Measurements from ENCODE around the gene SLC39A6.
"Not testable (repeated sequence)": the region's sequence is repeated elsewhere in the genome, so short reads cannot be mapped to it uniquely, and the experiment has no call there.

SLC39A6 gene

DNA sequence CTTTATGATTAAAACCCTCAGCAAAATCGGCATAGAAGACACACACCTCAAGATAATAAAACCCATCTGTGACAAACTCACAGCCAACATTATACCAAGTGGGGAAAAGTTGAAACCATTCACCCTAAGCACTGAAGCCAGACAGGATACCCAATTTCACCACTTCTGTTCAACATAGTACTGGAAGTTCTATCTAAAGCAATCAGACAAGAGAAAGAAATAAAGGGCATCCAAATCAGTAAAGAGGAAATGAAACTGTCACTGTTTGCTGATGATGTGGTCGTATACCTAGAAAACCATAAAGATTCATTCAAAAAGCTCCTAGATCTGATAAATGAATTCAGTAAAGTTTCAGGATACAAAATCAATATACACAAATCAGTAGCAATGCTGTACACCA lies 45.4 kb downstream of the SLC39A6 start:
- H3K4me3 ChIP-seq (ENCODE audit: insufficient read depth, low read depth, low read length), result no peak overlapping the region
- no peaks in the 10 kb centered on the region for H3K27me3 ChIP-seq (ENCODE audit: control insufficient read depth, insufficient read depth, low read length, poor library complexity, severe bottlenecking)
- H3K27ac ChIP-seq (ENCODE audit: insufficient read depth, low read depth, low read length, poor library complexity, severe bottlenecking), result no peak overlapping the region
- no peaks in the 10 kb centered on the region for H3K36me3 ChIP-seq (ENCODE audit: control insufficient read depth, insufficient read depth, low read length)
- H3K9me3 ChIP-seq (ENCODE audit: control insufficient read depth, low read length), result no peaks in the 10 kb centered on the region
- no peaks in the 10 kb centered on the region for H3K4me1 ChIP-seq (ENCODE audit: control insufficient read depth, insufficient read depth, low read length)
- WGBS, 2 experiments, result 97 to 100% methylated on average over 2 of the region's 2 CpGs

DNA sequence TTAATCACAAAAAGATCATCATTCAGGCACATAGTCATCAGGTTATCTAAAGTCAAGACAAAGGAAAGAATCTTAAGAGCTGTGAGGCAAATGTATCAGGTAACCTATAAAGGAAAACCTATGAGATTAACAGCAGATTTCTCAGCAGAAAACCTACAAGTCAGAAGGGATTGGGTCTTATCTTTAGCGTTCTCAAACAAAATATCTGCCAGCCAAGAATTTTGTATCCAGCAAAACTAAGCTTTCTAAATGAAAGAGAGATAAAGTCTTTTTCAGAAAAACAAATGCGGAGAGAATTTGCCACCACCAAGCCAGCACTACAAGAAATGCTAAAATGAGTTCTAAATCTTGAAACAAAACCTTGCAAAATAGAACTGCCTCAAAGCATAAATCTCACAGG lies 48.0 kb downstream of the SLC39A6 start:
- not testable (repeated sequence) for H3K9me3 ChIP-seq (ENCODE audit: control insufficient read depth, low read length); H3K4me1 ChIP-seq (ENCODE audit: control insufficient read depth, insufficient read depth, low read length); H3K27ac ChIP-seq (ENCODE audit: insufficient read depth, low read depth, low read length, poor library complexity, severe bottlenecking); H3K27me3 ChIP-seq (ENCODE audit: control insufficient read depth, insufficient read depth, low read length, poor library complexity, severe bottlenecking); H3K4me3 ChIP-seq (ENCODE audit: insufficient read depth, low read depth, low read length); H3K36me3 ChIP-seq (ENCODE audit: control insufficient read depth, insufficient read depth, low read length)
- 88 to 93% methylated on average over 2 of the region's 2 CpGs for WGBS, 2 experiments

DNA sequence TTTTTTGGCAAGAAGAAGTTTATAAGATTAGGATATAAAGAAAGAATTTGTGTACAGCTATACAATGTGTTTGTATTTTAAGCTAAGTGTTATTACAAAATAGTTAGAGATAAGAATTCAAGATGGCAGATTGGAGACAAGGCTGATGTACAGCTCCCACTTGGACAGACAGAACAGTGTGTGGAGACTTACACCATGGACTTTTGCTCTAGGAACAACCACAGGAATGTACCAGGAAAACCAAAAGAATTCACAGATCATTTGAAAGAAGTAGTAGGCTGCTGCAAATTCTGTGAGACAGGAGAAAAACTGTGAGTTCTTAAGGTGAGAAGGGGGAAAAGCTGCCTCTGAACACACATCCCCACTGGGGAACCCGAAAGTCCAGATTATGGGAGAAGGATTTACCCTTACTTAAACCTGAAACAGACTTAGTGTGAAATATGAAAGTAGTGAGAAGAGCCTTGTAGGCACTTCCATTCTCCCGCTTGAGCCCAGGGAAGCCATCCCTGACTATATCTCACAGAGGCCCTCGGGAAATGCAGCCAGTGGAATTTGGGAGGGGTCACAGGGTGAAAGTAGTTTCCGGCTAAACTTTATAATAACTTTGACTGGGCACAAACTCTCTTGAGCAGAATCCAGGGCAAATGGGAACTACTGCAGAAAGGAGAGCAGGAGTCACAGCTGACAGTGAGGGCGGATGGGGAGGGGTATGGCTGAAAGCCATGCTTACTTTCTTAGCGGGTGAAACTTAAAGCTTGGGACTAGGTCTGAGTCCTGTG lies 50.2 kb downstream of the SLC39A6 start:
- 92 to 97% methylated on average over 6 of the region's 6 CpGs for WGBS, 2 experiments
- no peak overlapping the region for H3K27ac ChIP-seq (ENCODE audit: insufficient read depth, low read depth, low read length, poor library complexity, severe bottlenecking)

DNA sequence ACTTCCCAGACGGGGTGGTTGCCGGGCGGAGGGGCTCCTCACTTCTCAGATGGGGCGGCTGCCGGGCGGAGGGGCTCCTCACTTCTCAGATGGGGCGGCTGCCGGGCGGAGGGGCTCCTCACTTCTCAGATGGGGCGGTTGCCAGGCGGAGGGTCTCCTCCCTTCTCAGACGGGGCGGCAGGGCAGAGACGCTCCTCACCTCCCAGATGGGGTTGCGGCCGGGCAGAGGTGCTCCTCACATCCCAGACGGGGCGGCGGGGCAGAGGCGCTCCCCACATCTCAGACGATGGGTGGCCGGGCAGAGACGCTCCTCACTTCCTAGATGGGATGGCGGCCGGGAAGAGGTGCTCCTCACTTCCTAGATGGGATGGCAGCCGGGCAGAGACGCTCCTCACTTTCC lies 51.4 kb downstream of the SLC39A6 start:
- not testable (repeated sequence) for H3K4me3 ChIP-seq (ENCODE audit: insufficient read depth, low read depth, low read length); H3K4me1 ChIP-seq (ENCODE audit: control insufficient read depth, insufficient read depth, low read length); H3K27me3 ChIP-seq (ENCODE audit: control insufficient read depth, insufficient read depth, low read length, poor library complexity, severe bottlenecking); H3K36me3 ChIP-seq (ENCODE audit: control insufficient read depth, insufficient read depth, low read length); H3K27ac ChIP-seq (ENCODE audit: insufficient read depth, low read depth, low read length, poor library complexity, severe bottlenecking); H3K9me3 ChIP-seq (ENCODE audit: control insufficient read depth, low read length)
- WGBS, 2 experiments, result 97% methylated on average over 20 to 23 of the region's 27 CpGs

More for the DNA sequence above, 50.2 kb downstream of the SLC39A6 start:
- Histone ChIP-seq H3K9me3 (ENCODE audit: control insufficient read depth, low read length) (no peaks in the 10 kb centered on the region), H3K27me3 (ENCODE audit: control insufficient read depth, insufficient read depth, low read length, poor library complexity, severe bottlenecking) (no peaks in the 10 kb centered on the region), H3K4me3 (ENCODE audit: insufficient read depth, low read depth, low read length) (no peak overlapping the region), H3K36me3 (ENCODE audit: control insufficient read depth, insufficient read depth, low read length) (no peaks in the 10 kb centered on the region), H3K4me1 (ENCODE audit: control insufficient read depth, insufficient read depth, low read length) (no peaks in the 10 kb centered on the region)

DNA sequence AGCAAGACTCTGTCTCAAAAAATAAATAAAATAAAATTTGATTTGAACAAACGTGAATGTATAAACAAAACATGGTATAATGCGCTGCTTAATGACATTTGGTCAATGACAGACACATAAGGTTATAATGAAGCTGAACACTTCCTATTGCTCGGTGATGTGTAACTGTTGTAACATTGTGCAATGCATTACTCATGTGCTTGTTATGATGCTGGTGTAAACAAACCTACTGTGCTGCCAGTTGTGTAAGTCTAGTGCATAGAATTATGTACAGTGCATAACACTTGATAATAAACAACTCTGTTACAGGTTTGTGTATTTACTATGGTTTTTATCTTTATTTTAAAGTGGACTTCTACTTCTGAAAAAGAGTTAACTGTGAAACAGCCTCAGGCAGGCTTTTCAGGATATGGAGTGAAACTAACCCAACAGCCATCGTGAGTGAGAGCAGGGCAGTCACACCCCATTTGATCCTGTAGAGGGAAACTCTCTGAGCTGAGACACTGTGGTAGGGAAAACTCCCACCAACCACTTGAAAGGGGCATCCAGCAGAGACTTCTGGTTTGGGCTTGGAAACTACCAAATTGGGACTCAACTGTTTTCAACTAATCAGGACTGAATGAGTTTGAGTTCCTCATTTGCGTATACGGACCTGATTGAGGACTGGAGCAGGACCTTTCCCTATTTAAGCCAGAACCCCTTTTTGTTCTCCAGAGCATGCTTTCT lies 53.1 kb downstream of the SLC39A6 start:
- Histone ChIP-seq H3K27ac (ENCODE audit: insufficient read depth, low read depth, low read length, poor library complexity, severe bottlenecking) (no peak overlapping the region), H3K9me3 (ENCODE audit: control insufficient read depth, low read length) (no peaks in the 10 kb centered on the region), H3K4me3 (ENCODE audit: insufficient read depth, low read depth, low read length) (no peak overlapping the region), H3K27me3 (ENCODE audit: control insufficient read depth, insufficient read depth, low read length, poor library complexity, severe bottlenecking) (no peaks in the 10 kb centered on the region), H3K36me3 (ENCODE audit: control insufficient read depth, insufficient read depth, low read length) (no peaks in the 10 kb centered on the region), H3K4me1 (ENCODE audit: control insufficient read depth, insufficient read depth, low read length) (no peaks in the 10 kb centered on the region)
- 90% methylated on average over 6 of the region's 6 CpGs for WGBS, 2 experiments

DNA sequence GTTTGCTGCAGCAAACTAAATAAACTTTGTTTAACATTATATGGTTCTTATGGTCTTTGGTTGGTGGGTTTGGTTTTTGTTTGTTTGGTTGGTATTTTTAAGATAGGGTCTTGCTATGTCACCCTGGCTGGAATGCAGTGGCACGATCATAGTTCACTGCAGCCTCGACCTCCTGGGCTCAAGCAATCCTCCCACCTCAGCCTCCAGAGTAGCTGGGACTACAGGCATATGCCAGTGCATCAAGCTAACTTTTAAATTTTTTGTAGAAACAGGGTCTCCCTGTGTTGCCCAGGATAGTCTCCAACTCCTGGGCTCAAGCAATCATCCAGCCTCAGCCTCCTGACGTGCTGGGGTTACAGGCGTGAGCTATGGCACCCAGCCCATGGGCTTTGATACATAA lies 54.7 kb downstream of the SLC39A6 start:
- Histone ChIP-seq H3K9me3 (ENCODE audit: control insufficient read depth, low read length) (no peaks in the 10 kb centered on the region), H3K27me3 (ENCODE audit: control insufficient read depth, insufficient read depth, low read length, poor library complexity, severe bottlenecking) (no peaks in the 10 kb centered on the region), H3K36me3 (ENCODE audit: control insufficient read depth, insufficient read depth, low read length) (no peaks in the 10 kb centered on the region), H3K4me3 (ENCODE audit: insufficient read depth, low read depth, low read length) (no peak overlapping the region), H3K4me1 (ENCODE audit: control insufficient read depth, insufficient read depth, low read length) (no peaks in the 10 kb centered on the region), H3K27ac (ENCODE audit: insufficient read depth, low read depth, low read length, poor library complexity, severe bottlenecking) (no peak overlapping the region)
- 92 to 96% methylated on average over 4 of the region's 4 CpGs for WGBS, 2 experiments

DNA sequence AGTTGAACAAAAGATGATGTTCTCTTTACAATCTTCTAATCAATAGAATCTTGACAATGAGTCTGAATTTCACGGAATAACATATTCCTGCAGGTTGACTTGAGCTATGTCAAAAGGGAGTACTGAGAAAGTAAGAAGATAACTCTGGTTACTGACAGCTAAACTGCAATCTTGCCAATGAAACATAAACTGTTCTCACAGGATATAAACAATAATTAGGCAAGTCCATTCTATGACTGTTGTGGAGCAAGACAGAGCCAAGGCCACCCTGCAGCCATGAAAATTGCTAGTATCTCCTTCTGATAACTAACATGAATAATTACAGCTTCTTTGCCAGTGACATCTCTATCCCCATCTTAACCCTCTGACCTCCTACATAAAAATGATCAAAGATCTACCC lies 55.5 kb downstream of the SLC39A6 start:
- Histone ChIP-seq H3K27ac (ENCODE audit: insufficient read depth, low read depth, low read length, poor library complexity, severe bottlenecking) (no peak overlapping the region), H3K36me3 (ENCODE audit: control insufficient read depth, insufficient read depth, low read length) (no peaks in the 10 kb centered on the region), H3K9me3 (ENCODE audit: control insufficient read depth, low read length) (no peaks in the 10 kb centered on the region), H3K27me3 (ENCODE audit: control insufficient read depth, insufficient read depth, low read length, poor library complexity, severe bottlenecking) (no peaks in the 10 kb centered on the region), H3K4me1 (ENCODE audit: control insufficient read depth, insufficient read depth, low read length) (no peaks in the 10 kb centered on the region), H3K4me3 (ENCODE audit: insufficient read depth, low read depth, low read length) (no peak overlapping the region)
- 96 to 100% methylated on average over 1 of the region's 1 CpG for WGBS, 2 experiments

DNA sequence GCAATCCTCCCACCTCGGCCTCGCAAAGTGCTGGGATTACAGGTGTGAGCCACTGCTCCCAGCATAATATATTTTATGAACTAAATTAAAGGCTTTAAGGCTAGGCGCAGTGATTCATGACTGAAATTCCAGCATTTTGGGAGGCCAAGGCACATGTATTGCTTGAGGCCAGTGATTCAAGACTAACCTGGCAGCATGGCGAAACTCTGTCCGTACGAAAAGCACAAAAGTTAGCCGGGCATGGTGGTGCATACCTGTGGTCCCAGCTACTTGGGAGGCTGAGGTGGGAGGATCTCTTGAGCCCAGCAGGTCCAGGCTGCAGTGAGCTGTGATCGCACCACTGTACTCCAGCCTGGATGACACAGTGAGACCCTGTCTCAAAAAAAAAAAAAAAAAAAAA lies 56.7 kb downstream of the SLC39A6 start:
- not testable (repeated sequence) for H3K9me3 ChIP-seq (ENCODE audit: control insufficient read depth, low read length); H3K27ac ChIP-seq (ENCODE audit: insufficient read depth, low read depth, low read length, poor library complexity, severe bottlenecking); H3K4me3 ChIP-seq (ENCODE audit: insufficient read depth, low read depth, low read length); H3K36me3 ChIP-seq (ENCODE audit: control insufficient read depth, insufficient read depth, low read length); H3K27me3 ChIP-seq (ENCODE audit: control insufficient read depth, insufficient read depth, low read length, poor library complexity, severe bottlenecking); H3K4me1 ChIP-seq (ENCODE audit: control insufficient read depth, insufficient read depth, low read length)
- WGBS, 2 experiments, result 92 to 95% methylated on average over 8 of the region's 8 CpGs

DNA sequence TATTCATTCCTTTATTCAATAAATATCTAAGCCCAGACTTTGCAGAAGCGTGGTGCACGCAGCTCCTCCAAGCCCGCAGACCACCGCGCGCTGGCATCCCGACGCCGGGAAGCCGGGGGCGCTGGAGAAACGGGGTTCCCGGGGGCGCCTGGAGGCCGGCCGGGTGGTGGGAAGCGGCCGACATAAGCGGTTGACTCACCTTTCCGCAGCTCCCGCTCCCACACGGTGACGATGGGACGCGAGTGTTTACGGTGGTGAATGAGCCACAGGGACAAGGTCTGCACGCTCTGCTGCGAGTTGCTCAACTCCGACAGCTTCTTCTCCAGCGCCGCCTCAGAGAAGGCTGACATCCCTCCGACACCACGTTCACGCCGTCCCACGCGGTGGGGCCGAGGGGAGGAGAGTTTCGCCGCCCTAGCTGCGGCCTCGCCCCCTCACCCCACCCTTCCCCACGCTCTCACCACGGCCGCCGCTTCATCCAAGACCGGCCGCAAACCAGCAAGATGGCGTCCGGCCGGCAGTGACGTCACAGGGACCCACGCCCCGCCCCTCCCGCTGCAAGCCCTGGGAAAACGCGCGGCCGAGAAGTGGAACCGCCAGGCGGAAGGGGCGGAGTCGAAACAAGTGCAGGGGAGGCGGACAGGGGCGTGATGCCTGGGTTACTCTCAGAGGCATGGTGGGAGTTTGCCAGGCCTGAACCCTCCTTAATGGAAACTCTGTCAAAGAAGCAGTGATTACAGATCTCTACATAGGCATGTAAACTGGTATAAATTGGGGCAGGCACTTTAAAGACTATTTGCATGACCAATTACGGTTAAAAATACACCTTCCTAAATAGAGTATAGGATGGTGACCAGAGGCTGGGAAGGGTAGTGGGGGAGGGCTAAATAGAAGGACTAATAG lies 61.8 kb downstream of the SLC39A6 start, which contains the start of gene RPRD1A:
Gene RPRD1A, minus strand, starts transcription at position 505 of the 903 bp plus-strand sequence. Its CDS starts 155 bp downstream, at position 350.
- H3K36me3 ChIP-seq (ENCODE audit: control insufficient read depth, insufficient read depth, low read length), result no peaks in the 10 kb centered on the region
- no peaks in the 10 kb centered on the region for H3K27me3 ChIP-seq (ENCODE audit: control insufficient read depth, insufficient read depth, low read length, poor library complexity, severe bottlenecking)
- peak within 1 kb of the TSS; percentile 98 for H3K4me3 ChIP-seq (ENCODE audit: insufficient read depth, low read depth, low read length)
- WGBS, 2 experiments, result 1 to 2% methylated on average over 66 of the region's 66 CpGs
- no peaks in the 10 kb centered on the region for H3K4me1 ChIP-seq (ENCODE audit: control insufficient read depth, insufficient read depth, low read length)
- H3K27ac ChIP-seq (ENCODE audit: insufficient read depth, low read depth, low read length, poor library complexity, severe bottlenecking), result peak within 1 kb of the TSS; percentile 83
- H3K9me3 ChIP-seq (ENCODE audit: control insufficient read depth, low read length), result no peaks in the 10 kb centered on the region

DNA sequence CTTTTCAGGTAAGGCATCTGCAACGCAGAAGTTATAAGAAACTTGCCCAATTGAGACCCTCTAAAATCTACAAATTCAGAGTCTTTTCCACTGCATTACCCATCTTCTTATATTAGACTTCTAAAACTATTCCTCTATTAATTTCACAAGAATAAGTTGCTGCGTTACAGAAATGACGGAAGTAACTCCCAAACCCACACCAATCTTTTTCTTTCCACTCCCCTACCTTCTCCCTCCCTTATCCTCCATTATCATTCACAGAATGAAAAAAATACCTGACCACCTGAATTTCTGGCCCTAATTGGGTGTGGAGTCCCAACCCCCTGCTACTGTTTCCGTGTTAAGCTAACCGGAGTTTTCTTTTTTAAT lies 62.5 kb downstream of the SLC39A6 start:
- Histone ChIP-seq H3K4me3 (ENCODE audit: insufficient read depth, low read depth, low read length) (peak overlapping the region; percentile 98), H3K27me3 (ENCODE audit: control insufficient read depth, insufficient read depth, low read length, poor library complexity, severe bottlenecking) (no peaks in the 10 kb centered on the region), H3K27ac (ENCODE audit: insufficient read depth, low read depth, low read length, poor library complexity, severe bottlenecking) (no peak overlapping the region), H3K4me1 (ENCODE audit: control insufficient read depth, insufficient read depth, low read length) (no peaks in the 10 kb centered on the region), H3K9me3 (ENCODE audit: control insufficient read depth, low read length) (no peaks in the 10 kb centered on the region), H3K36me3 (ENCODE audit: control insufficient read depth, insufficient read depth, low read length) (no peaks in the 10 kb centered on the region)
- 0% methylated on average over 5 of the region's 5 CpGs for WGBS, 2 experiments
